HepG2 (cell line): ENCODE measurements around the gene FAM168A. TPM values are rescaled to one million over a fixed set of nuclear protein-coding genes. Genes with fewer than 3 reads are reported as not detected.

ENCODE experiments used
- BRD4 ChIP-seq: sonication (generic); formaldehyde crosslinking; IDR thresholded peaks from 2 replicates; pipeline ENCODE4 v1.4.0; 2020; ENCODE audit warnings: missing genetic modification reagents
- ELF4 ChIP-seq: sonication (generic); formaldehyde crosslinking; IDR thresholded peaks from 2 replicates; pipeline ENCODE4 v1.5.0; 2020; ENCODE audit warnings: missing genetic modification reagents, mild to moderate bottlenecking, moderate library complexity, borderline replicate concordance
- HHEX ChIP-seq: IDR thresholded peaks from 2 replicates; pipeline ENCODE4 v1.6.1; 2016; ENCODE audit warnings: control low read depth
- HNF4G ChIP-seq, 2 experiments: sonication (generic) in 1 of 2; formaldehyde crosslinking in 1 of 2; IDR thresholded peaks; 2 replicates each; pipeline versions ENCODE4 v1.4.0 to v1.6.1; 2011 to 2020; ENCODE audit warnings: borderline replicate concordance in 2 of 2, low read depth in 2 of 2, mild to moderate bottlenecking in 2 of 2, low read length in 1 of 2, missing genetic modification reagents in 1 of 2, moderate library complexity in 1 of 2
- POLR2AphosphoS5 ChIP-seq: IDR thresholded peaks from 2 replicates; pipeline ENCODE4 v1.6.1; 2012; ENCODE audit warnings: low read depth, low read length
- PRMT3 ChIP-seq: sonication (generic); formaldehyde crosslinking; IDR thresholded peaks from 2 replicates; pipeline ENCODE4 v1.8.1; 2022; ENCODE audit warnings: low read depth, mild to moderate bottlenecking, moderate library complexity, missing genetic modification reagents, borderline replicate concordance
- RBFOX2 ChIP-seq: fragments of 200-400 bp; formaldehyde crosslinking; IDR thresholded peaks from 2 replicates; pipeline ENCODE4 v1.6.1; 2017; ENCODE audit warnings: low read depth, mild to moderate bottlenecking, low read length
- TEAD2 ChIP-seq: sonication (generic); formaldehyde crosslinking; IDR thresholded peaks from 2 replicates; pipeline ENCODE4 v1.9.0; 2021; ENCODE audit warnings: missing genetic modification reagents
- WIZ ChIP-seq: sonication (generic); formaldehyde crosslinking; IDR thresholded peaks from 2 replicates; pipeline ENCODE4 v1.5.1; 2020; ENCODE audit warnings: mild to moderate bottlenecking, missing genetic modification reagents
- ZBED4 ChIP-seq: sonication (generic); formaldehyde crosslinking; IDR thresholded peaks from 2 replicates; pipeline ENCODE4 v1.4.0; 2020; ENCODE audit warnings: missing genetic modification reagents, borderline replicate concordance
- ZFX ChIP-seq: sonication (generic); formaldehyde crosslinking; IDR thresholded peaks from 2 replicates; pipeline ENCODE4 v1.4.0; 2020; ENCODE audit warnings: mild to moderate bottlenecking, low read depth, missing genetic modification reagents, moderate library complexity
- ZNF383 ChIP-seq: sonication (generic); formaldehyde crosslinking; IDR thresholded peaks from 2 replicates; pipeline ENCODE4 v1.4.0; 2020; ENCODE audit warnings: missing genetic modification reagents, mild to moderate bottlenecking, borderline replicate concordance
- ZNF547 ChIP-seq: sonication (generic); formaldehyde crosslinking; IDR thresholded peaks from 2 replicates; pipeline ENCODE4 v1.5.1; 2020; ENCODE audit warnings: mild to moderate bottlenecking, missing genetic modification reagents
- ZNF576 ChIP-seq: sonication (generic); formaldehyde crosslinking; IDR thresholded peaks from 2 replicates; pipeline ENCODE4 v1.4.0; 2020; ENCODE audit warnings: mild to moderate bottlenecking, missing genetic modification reagents
- ZNF619 ChIP-seq: sonication (generic); formaldehyde crosslinking; IDR thresholded peaks from 2 replicates; pipeline ENCODE4 v1.4.0; 2020; ENCODE audit warnings: mild to moderate bottlenecking, missing genetic modification reagents
- ZNF629 ChIP-seq: sonication (generic); formaldehyde crosslinking; conservative IDR thresholded peaks from 2 replicates; pipeline ENCODE4 v1.5.0; 2020; ENCODE audit warnings: missing genetic modification reagents
- ZNF782 ChIP-seq: sonication (generic); formaldehyde crosslinking; IDR thresholded peaks from 2 replicates; pipeline ENCODE4 v1.4.0; 2020; ENCODE audit warnings: missing genetic modification reagents, mild to moderate bottlenecking, borderline replicate concordance
- polyA plus RNA-seq, 8 experiments: library from polyadenylated mRNA; depleted of rRNA in 3 of 8; stranded (reverse) in 7 of 8; unstranded in 1 of 8; fragments of >200 nt; fragmentation: Illumina TruSeq in 4 of 8; extraction: Trizol in 4 of 8; gene quantifications; 2 replicates each; pipeline versions ENCODE4 v1.2.1 to v1.2.3, GENCODE V29; 2011 to 2016; ENCODE audit warnings: low read depth in 4 of 8, missing spikeins in 1 of 8, mixed read lengths in 1 of 8; ENCODE audit not compliant: insufficient read depth in 1 of 8
- total RNA-seq, 5 experiments: library from RNA; depleted of rRNA; stranded (reverse); fragments of >200 nt; fragmentation: Illumina TruSeq; extraction: Trizol; gene quantifications; 2 replicates each; pipeline ENCODE4 v1.2.3, GENCODE V29; 2016; ENCODE audit warnings: low read depth in 1 of 5
- TF ChIP-seq, protein P1 (sequence below): sonication (generic); formaldehyde crosslinking; IDR thresholded peaks from 2 replicates; pipeline ENCODE4 v1.4.0; 2020; ENCODE audit warnings: missing genetic modification reagents, borderline replicate concordance
- TF ChIP-seq, protein P2 (sequence below): IDR thresholded peaks from 2 replicates; pipeline ENCODE4 v1.6.1; 2016; ENCODE audit warnings: low read depth, borderline replicate concordance
- TF ChIP-seq, protein P3 (sequence below): sonication (generic); formaldehyde crosslinking; IDR thresholded peaks from 2 replicates; pipeline ENCODE4 v1.5.1; 2020; ENCODE audit warnings: missing genetic modification reagents, mild to moderate bottlenecking, borderline replicate concordance

Gene FAM168A
- total and polyA plus RNA-seq, 2 of the 13 experiments (the other 11 are each of a cell fraction or from before 2014, with no cell fraction given): 13.9 to 15.8 TPM

GRCh38 chr11:73439002-73439843 is 158.7 kb downstream of the FAM168A start (continued):
- TF ChIP-seq ZNF576 (no peak), RBFOX2 (no peak), POLR2AphosphoS5 (no peak), ZNF782 (no peak), WIZ (CRISPR knock-in tag) (no peak), ELF4 (CRISPR knock-in tag) (no peak), HNF4G (IDR thresholded peaks at IDR 0.05; ENCODE audit: borderline replicate concordance, low read depth, low read length) (peak; percentile 46; the same call in 1 of the 2 replicates), HNF4G (CRISPR knock-in tag; IDR thresholded peaks at IDR 0.05; ENCODE audit: borderline replicate concordance, low read depth) (no peak), ZNF547 (CRISPR knock-in tag) (no peak), BRD4 (CRISPR knock-in tag) (no peak), TEAD2 (CRISPR knock-in tag) (no peak), ZBED4 (CRISPR knock-in tag) (no peak), PRMT3 (CRISPR knock-in tag) (no peak), HHEX (CRISPR knock-in tag) (peak; percentile 57; the same call in 1 of the 2 replicates), ZNF629 (CRISPR knock-in tag) (no peak), ZNF383 (CRISPR knock-in tag) (no peak), ZFX (CRISPR knock-in tag) (no peak), ZNF619 (CRISPR knock-in tag) (no peak)
- TF ChIP-seq, protein P1, sequence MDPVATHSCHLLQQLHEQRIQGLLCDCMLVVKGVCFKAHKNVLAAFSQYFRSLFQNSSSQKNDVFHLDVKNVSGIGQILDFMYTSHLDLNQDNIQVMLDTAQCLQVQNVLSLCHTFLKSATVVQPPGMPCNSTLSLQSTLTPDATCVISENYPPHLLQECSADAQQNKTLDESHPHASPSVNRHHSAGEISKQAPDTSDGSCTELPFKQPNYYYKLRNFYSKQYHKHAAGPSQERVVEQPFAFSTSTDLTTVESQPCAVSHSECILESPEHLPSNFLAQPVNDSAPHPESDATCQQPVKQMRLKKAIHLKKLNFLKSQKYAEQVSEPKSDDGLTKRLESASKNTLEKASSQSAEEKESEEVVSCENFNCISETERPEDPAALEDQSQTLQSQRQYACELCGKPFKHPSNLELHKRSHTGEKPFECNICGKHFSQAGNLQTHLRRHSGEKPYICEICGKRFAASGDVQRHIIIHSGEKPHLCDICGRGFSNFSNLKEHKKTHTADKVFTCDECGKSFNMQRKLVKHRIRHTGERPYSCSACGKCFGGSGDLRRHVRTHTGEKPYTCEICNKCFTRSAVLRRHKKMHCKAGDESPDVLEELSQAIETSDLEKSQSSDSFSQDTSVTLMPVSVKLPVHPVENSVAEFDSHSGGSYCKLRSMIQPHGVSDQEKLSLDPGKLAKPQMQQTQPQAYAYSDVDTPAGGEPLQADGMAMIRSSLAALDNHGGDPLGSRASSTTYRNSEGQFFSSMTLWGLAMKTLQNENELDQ: no peak
- TF ChIP-seq, protein P2, sequence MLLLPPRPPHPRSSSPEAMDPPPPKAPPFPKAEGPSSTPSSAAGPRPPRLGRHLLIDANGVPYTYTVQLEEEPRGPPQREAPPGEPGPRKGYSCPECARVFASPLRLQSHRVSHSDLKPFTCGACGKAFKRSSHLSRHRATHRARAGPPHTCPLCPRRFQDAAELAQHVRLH (CRISPR knock-in tag): no peak
- TF ChIP-seq, protein P3, sequence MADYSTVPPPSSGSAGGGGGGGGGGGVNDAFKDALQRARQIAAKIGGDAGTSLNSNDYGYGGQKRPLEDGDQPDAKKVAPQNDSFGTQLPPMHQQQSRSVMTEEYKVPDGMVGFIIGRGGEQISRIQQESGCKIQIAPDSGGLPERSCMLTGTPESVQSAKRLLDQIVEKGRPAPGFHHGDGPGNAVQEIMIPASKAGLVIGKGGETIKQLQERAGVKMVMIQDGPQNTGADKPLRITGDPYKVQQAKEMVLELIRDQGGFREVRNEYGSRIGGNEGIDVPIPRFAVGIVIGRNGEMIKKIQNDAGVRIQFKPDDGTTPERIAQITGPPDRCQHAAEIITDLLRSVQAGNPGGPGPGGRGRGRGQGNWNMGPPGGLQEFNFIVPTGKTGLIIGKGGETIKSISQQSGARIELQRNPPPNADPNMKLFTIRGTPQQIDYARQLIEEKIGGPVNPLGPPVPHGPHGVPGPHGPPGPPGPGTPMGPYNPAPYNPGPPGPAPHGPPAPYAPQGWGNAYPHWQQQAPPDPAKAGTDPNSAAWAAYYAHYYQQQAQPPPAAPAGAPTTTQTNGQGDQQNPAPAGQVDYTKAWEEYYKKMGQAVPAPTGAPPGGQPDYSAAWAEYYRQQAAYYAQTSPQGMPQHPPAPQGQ: no peak
